Choroid plexus epithelial cell (primary cell): ENCODE measurements around the gene DEPP1.

Experiments
- DNase-seq: peaks from one replicate; pipeline ENCODE4 v3.0.0-alpha.2; 2010; ENCODE audit warnings: low read depth
- H3K4me3 ChIP-seq: 2 replicates; pipeline ENCODE4 v1.5.1; 2011; ENCODE audit warnings: low read depth, mild to moderate bottlenecking, control low read depth, low read length, moderate library complexity
- TF ChIP-seq, protein P1 (sequence below): conservative IDR thresholded peaks from 2 replicates; pipeline ENCODE4 v1.5.1; 2011; ENCODE audit warnings: low read depth, mild to moderate bottlenecking, control low read depth, inconsistent platforms, low read length, moderate library complexity

Gene DEPP1

DNA sequence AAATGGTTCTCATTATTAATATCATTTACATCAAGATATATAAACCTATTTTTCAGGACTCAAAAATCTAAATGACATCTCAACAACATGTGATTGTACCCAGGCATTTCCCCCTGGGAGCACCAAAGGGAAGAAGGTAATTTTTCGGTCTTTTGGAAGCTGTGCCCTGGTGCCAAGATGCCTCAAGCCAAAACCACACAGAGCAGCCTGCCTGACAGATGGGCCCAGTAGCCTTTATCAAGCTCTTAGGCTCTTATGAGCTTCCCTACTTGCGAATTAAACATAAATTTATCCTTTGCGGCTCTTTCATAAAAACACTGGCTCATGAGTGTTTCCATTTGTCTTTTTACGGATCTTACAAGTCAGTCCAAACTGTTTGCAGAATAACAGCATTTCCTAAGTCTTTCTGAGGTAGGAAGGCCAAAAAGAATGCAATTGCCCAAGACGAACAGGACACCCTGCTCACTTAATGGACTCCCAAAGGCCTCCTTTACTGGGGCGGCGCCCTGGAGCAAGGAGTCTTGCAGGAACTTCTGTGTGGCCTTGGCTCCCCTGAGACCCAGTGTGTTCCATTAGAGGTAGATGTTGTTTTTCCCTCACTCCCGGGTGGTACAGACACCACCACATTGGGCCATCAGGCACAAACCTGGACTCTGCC lies 23.1 kb downstream of the DEPP1 start:
- TF ChIP-seq, protein P1, sequence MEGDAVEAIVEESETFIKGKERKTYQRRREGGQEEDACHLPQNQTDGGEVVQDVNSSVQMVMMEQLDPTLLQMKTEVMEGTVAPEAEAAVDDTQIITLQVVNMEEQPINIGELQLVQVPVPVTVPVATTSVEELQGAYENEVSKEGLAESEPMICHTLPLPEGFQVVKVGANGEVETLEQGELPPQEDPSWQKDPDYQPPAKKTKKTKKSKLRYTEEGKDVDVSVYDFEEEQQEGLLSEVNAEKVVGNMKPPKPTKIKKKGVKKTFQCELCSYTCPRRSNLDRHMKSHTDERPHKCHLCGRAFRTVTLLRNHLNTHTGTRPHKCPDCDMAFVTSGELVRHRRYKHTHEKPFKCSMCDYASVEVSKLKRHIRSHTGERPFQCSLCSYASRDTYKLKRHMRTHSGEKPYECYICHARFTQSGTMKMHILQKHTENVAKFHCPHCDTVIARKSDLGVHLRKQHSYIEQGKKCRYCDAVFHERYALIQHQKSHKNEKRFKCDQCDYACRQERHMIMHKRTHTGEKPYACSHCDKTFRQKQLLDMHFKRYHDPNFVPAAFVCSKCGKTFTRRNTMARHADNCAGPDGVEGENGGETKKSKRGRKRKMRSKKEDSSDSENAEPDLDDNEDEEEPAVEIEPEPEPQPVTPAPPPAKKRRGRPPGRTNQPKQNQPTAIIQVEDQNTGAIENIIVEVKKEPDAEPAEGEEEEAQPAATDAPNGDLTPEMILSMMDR: no peak
- DNase-seq: no peak
- no peak overlapping the region for H3K4me3 ChIP-seq

DNA sequence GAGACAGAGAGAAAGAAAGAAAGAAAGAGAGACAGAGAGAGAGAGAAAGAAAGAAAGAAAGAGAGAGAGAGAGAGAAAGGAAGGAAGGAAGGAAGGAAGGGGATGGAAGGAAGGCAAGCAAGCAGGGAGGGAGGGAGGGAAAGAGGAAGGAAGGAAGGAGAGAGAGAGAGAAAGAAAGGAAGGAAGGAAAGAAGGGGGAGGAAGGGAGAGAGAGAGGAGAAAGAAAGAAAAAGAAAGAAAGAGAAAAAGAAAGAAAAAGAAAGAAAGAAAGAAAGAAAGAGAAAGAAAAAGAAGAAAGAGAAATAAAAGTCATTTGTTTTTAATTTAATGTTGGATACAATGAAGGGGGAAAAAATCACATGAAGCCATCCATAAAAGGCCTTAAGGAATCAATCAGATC lies 23.6 kb downstream of the DEPP1 start:
- DNase-seq: no peak
- TF ChIP-seq, protein P1: no peak
- H3K4me3 ChIP-seq: no peak overlapping the region

DNA sequence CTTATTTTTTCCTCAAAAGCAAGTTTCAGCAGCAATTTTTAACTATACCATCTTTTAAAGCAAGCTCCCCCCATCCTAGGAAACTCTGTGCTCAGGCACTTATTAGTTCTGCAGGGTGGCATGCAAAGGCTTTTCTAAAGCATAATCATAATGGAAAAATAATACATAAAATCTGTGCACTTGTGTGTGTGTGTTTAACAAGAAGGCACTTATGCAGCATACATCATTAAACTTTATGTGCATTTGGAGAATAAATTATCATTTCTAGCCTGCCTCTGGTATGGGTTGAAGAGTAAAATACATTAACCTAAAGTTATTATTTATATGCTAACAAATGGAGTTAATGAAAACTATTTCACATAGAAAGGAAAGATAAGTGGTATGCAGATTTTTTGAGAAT lies 24.6 kb downstream of the DEPP1 start:
- H3K4me3 ChIP-seq: no peak overlapping the region
- no peak for DNase-seq
- TF ChIP-seq, protein P1: no peak

DNA sequence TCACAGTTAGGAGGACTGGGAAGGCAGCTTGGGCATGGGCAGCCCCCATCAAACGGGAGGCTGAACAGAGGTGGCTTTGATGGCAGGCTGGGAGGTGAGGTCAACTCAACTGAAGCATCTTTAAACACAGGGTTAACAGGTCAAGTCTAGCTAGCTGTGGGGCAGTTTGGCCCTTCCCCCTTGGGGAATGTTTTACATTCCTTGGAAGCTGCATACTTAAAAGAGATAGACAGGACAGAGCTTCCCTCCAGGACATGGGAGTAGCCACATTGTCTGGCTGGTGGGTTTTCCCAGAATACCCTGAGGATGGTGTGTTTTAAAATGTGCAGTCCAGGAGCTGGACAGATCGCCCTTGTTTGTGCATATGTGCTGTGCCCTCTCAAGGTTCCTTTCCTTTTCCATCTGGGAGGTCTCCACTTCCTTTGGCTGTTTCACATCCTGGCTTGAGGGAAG lies 25.8 kb downstream of the DEPP1 start:
- TF ChIP-seq, protein P1: no peak
- no peak for DNase-seq

DNA sequence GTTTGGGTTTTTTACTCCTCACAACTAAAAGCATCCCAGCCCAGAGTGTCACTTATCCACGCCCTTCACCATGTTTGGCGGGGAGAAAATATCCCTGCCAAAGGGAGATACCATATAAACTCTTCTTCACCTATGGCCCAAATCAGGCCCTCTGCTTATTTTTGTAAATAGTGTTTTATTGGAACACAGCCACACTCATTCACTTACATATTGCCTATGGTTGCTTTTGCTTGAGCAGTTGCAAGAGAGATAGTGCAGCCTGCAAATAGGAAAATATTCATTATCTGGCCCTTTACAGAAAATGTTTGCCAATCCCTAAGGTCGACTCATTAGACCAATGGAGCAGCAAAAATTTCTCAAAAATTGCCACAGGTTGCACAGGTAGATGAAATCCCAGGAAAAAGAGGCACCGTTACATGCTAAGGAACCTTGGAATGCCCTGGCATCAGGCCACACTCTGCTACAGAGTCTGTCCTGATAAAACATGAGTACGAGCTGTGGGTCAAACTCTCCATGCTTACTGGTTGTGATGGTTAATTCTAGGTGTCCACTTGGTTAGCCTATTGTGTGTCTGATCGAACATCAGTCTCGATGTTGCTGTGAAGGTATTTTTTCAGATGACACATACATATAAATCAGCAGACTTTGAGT lies 26.9 kb downstream of the DEPP1 start:
- DNase-seq: no peak
- TF ChIP-seq, protein P1: no peak
- H3K4me3 ChIP-seq: no peak overlapping the region

More for the DNA sequence above, 25.8 kb downstream of the DEPP1 start:
- no peak overlapping the region for H3K4me3 ChIP-seq

DNA sequence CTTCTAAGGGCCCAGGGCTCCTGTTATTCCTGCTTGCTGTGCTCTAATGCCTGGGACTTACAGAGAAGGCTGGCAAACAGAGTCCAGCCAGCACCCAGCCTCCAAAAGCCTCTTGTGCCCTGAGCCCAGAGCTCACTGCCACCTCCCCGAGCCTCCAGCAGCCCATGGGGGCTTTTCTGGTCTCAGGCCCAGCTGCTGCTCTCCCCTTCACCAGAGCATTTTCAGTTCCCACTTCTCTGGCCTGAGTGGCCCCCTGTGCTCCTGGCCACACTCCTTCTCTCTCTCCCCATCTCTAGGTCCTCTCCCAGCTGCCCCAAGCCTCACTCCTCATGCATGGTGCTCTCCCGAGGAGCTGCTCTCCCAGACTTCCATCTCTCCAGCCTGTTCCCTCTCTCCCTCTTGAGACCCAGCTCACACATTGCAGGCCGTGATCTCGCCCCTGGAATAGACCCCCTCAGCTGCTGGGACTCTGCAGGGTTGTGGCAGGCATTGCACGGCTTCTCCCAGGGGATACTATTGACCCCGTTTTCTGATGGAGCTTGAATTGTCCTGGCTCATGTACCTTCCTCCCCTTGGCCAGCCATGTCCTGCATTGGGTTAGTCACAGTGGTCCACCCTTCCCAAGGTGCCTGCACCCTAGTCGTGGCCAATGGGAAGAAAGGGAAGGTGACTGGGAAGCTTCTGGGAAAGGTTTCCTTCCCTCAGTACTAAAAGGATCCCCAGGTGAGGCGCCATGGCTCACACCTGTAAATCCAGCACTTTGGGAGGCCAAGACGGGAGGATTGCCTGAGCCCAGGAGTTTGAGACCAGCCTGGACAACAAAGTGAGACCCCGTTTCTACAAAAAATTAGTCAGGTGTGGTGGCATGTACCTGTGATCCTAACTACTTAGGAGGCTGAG lies 28.0 kb downstream of the DEPP1 start:
- TF ChIP-seq, protein P1: no peak
- DNase-seq: no peak
- H3K4me3 ChIP-seq: no peak overlapping the region
